ENCODE data around the gene TTLL10.

The TTLL10 gene

GRCh38 chr1:1165485-1165884 is 8.2 kb upstream of the TTLL10 start:
- no peak for TF ChIP-seq CTCF (IDR thresholded peaks at IDR 0.05; ENCODE audit: insufficient read depth, missing control alignments)
- FAIRE-seq (no peak), DNase-seq (ENCODE audit: insufficient read length, low spot score) (no peak)

GRCh38 chr1:1165900-1166421 is 7.7 kb upstream of the TTLL10 start:
- FAIRE-seq (no peak), DNase-seq (ENCODE audit: insufficient read length, low spot score) (no peak)
- TF ChIP-seq CTCF (IDR thresholded peaks at IDR 0.05; ENCODE audit: insufficient read depth, missing control alignments): no peak

DNA sequence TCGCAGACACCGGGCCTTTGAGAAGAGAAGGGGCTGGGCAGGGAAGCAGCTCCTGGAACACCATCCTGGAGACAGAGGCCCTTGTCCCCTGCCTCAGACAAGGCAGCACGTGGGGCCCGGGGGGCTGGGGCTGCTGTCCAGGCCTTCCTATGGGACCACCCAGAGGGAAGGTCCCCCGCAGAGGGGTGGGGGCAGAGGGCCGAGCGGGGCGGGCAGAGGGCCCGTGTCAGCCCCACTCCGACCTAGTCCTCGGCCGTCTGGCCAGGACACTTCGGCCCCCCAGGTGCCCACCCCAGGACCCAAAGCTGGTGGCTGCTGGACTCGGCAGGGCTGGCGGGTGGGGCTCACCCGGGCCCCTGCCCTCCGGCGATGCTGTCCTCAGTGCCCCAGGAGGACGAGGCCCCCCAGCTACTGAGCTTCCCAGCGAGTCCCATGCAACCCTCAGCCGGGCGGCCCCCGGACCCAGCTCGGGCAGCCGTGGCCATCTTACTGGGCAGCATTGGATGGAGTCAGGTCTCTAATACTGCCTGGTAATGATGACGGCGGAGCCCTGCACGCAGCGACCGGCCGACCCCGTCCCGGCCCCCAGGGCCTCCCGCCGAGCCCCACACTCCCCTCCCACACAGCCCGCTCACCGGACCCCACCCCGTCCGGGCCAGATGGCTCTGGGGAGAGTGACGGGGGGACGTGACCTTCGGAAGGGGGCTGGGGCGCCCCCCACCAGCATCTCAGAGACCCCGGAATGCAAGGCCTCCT is 6.9 kb upstream of the TTLL10 start:
- no peak for TF ChIP-seq CTCF (IDR thresholded peaks at IDR 0.05; ENCODE audit: insufficient read depth, missing control alignments)
- FAIRE-seq (no peak), DNase-seq (ENCODE audit: insufficient read length, low spot score) (no peak)

DNA sequence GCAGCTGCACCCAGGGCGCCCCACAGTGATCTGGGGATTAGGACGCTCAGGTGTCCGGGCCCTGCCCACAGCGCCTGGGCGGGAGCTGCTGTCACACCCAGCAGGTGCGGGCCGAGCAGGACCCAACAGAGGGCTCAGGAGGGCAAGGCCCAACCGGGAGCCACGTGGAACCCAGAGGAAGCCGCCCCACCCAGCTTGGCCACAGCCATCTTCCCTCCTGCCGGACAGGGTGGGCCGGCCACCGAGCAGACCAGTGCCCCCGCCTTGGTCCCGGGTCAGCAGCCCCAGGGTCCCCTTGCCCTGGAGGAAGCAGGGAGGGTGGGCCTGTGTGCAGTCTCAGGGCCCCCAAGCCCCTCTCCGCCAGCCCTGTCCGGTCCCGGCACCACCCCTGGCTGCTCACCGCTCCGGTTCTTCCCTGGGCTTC is 6.3 kb upstream of the TTLL10 start:
- DNase-seq (ENCODE audit: insufficient read length, low spot score) (no peak), FAIRE-seq (no peak)
- no peak for TF ChIP-seq CTCF (IDR thresholded peaks at IDR 0.05; ENCODE audit: insufficient read depth, missing control alignments)

- TF ChIP-seq CTCF (IDR thresholded peaks at IDR 0.05; ENCODE audit: insufficient read depth, missing control alignments): no peak
- no peak for FAIRE-seq
Measured at GRCh38 chr1:1167841-1168450, 5.7 kb upstream of the TTLL10 start.

GRCh38 chr1:1168451-1169411 is 4.9 kb upstream of the TTLL10 start:
- no peak for TF ChIP-seq CTCF (IDR thresholded peaks at IDR 0.05; ENCODE audit: insufficient read depth, missing control alignments)
- no peak for DNase-seq (ENCODE audit: insufficient read length, low spot score)
- FAIRE-seq: no peak

More at GRCh38 chr1:1167841-1168450, 5.7 kb upstream of the TTLL10 start:
- no peak for DNase-seq (ENCODE audit: insufficient read length, low spot score)

Data from D721Med (cell line).